ENCODE results near the gene AOC2. TPM values are rescaled to one million over a fixed set of nuclear protein-coding genes. Genes with fewer than 3 reads are reported as not detected.

Gene AOC2
- total and polyA plus RNA-seq, 2 of the 13 experiments (the other 11 are each of a cell fraction or from before 2014, with no cell fraction given): 1.2 to 3.3 TPM

GRCh38 chr17:42886283-42887176 lies 42.1 kb downstream of the AOC2 start (continued):
- TF ChIP-seq IKZF4 (CRISPR knock-in tag; IDR thresholded peaks at IDR 0.05; ENCODE audit: borderline replicate concordance, low read depth, not compliant biosample characterization) (no peak), SMARCC2 (IDR thresholded peaks at IDR 0.05) (no peak), ZNF292 (CRISPR knock-in tag; IDR thresholded peaks at IDR 0.05; ENCODE audit: borderline replicate concordance, low read depth) (peak; percentile 98), STAT6 (CRISPR knock-in tag; IDR thresholded peaks at IDR 0.05; ENCODE audit: borderline replicate concordance) (peak; percentile 95), CREM (IDR thresholded peaks at IDR 0.05) (peak; percentile 76), CREM (CRISPR knock-in tag; IDR thresholded peaks at IDR 0.05) (no peak), RXRB (CRISPR knock-in tag; IDR thresholded peaks at IDR 0.05; ENCODE audit: borderline replicate concordance) (peak; percentile 100), ZNF792 (CRISPR knock-in tag; IDR thresholded peaks at IDR 0.05) (peak; percentile 79; the same call in 1 of the 2 replicates), HBP1 (CRISPR knock-in tag; IDR thresholded peaks at IDR 0.05; ENCODE audit: low read depth) (peak; percentile 49; the same call in 1 of the 2 replicates), ZKSCAN1 (IDR thresholded peaks at IDR 0.05; ENCODE audit: low read length) (no peak; the same call in 1 of the 2 replicates), ZNF788 (CRISPR knock-in tag; IDR thresholded peaks at IDR 0.05; ENCODE audit: borderline replicate concordance) (peak; percentile 79; the same call in 1 of the 2 replicates), ZNF672 (CRISPR knock-in tag; IDR thresholded peaks at IDR 0.05) (no peak), ZNF891 (CRISPR knock-in tag; IDR thresholded peaks at IDR 0.05) (peak; percentile 78; the same call in 1 of the 2 replicates), FOXA3 (CRISPR knock-in tag; IDR thresholded peaks at IDR 0.05) (peak; percentile 79), GATAD1 (CRISPR knock-in tag; IDR thresholded peaks at IDR 0.05) (peak; percentile 31; the same call in 1 of the 2 replicates), ZNF576 (CRISPR knock-in tag; IDR thresholded peaks at IDR 0.05) (no peak), ZC3H13 (CRISPR knock-in tag; IDR thresholded peaks at IDR 0.05) (peak; percentile 55; the same call in 1 of the 2 replicates), ZNF564 (CRISPR knock-in tag; IDR thresholded peaks at IDR 0.05) (0 out of 2 replicates have a peak, but pooled peaks have one; percentile 54), RXRA (CRISPR knock-in tag; IDR thresholded peaks at IDR 0.05) (peak; percentile 100), ZNF44 (CRISPR knock-in tag; IDR thresholded peaks at IDR 0.05) (no peak), ZNF614 (CRISPR knock-in tag; IDR thresholded peaks at IDR 0.05; ENCODE audit: borderline replicate concordance) (peak; percentile 77), NBN (conservative IDR thresholded peaks at IDR 0.05) (no peak), MXD4 (CRISPR knock-in tag; IDR thresholded peaks at IDR 0.05) (no peak; the same call in none of the 2 replicates), ATF5 (CRISPR knock-in tag; IDR thresholded peaks at IDR 0.05; ENCODE audit: low read depth) (0 out of 2 replicates have a peak, but pooled peaks have one; percentile 73), ISL2 (CRISPR knock-in tag; IDR thresholded peaks at IDR 0.05) (peak; percentile 20; the same call in 1 of the 2 replicates), REPIN1 (CRISPR knock-in tag; IDR thresholded peaks at IDR 0.05; ENCODE audit: borderline replicate concordance, low read depth) (peak; percentile 34; the same call in 1 of the 2 replicates)

Measured in HepG2 (cell line).